Suppressor macrophage treated with lipopolysaccharide for 4 hours (primary cell): ENCODE results near the gene KRT78.
"Not testable (repeated sequence)": the region's sequence is repeated elsewhere in the genome, so short reads cannot be mapped to it uniquely, and the experiment has no call there.

ENCODE experiments used
- DNase-seq: peaks from one replicate; pipeline ENCODE4 v3.0.0-alpha.2; 2020

KRT78 gene

DNA sequence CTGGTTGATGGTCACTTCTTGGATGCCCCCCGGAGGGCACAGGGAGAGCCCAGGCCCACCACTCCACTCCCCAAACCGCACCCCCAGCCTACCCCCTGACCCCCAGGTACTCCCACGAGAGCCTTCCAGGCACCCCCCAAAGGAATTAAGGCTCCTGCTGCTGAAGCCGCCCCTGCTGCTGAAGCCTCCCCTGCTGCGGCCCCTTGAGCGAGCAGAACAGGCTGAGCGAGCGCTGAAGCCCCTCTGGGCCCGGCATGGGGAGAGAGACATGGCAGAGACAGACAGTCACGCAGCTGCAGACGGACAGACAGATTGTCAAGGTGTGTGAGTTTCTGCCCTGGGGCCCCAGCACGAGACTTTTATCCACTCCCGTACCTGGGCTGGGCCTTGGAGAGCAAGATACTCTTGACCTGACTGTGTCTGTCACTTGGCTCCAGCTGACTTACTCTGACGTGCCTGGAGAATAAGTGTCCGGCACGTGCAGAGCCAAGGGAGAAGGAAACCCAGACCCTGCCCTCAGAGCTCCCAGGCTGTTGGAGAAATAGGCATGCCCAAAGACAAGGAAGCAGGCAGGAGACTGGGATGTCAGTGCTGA, at the start of gene KRT78:
TSS of gene KRT78 (minus strand) at position 334 of the 595 bp plus-strand sequence. CDS start at position 270, 64 bp downstream.
- no peak for DNase-seq

DNA sequence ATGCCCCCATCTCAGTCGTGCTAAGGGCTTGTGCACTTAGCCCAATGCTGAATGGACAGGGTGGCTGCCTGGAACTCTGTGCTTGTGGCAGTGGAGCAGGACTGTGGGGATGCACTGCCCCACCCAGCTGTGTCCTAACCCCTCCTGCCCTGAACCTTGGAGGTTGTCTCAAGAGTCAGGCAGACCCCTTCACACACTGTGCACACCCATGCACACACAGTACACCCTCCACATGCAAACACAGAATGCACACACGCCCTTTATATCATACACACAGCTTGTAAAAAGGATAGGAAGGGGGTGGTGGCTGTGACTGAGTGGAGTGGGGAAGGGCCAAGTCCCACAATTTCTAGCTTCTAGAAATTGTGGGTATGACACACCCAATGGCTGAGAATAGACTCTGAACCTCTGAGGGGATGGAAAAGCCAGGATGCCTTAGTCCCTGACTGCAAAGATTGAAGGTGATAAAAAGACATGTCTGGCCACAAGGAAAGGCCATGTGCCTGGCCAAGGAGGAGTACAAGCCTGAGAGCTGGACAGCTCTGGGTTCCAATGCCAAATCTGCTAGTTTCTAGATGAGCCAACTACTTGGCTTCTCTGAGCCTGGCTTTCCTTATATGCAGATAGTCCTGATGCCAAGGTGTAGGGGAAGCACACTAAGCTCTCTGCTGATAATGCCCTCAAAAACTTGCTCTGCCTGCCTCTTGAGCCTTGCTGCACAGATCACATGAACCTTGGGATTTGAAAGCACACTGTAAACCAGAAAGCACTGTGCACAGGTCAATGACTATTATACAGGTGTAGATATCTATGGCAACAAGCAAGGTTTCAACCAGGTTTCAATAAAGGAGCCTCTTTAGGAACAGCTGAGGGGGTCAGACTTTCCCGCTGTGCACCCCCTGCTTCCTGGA, 47.7 kb upstream of the KRT78 start:
- DNase-seq, result no peak

- DNase-seq, result no peak
Observed at GRCh38 chr12:52895726-52896189, 47.0 kb upstream of the KRT78 start.

GRCh38 chr12:52892974-52893373, 44.2 kb upstream of the KRT78 start:
- DNase-seq, result no peak

DNA sequence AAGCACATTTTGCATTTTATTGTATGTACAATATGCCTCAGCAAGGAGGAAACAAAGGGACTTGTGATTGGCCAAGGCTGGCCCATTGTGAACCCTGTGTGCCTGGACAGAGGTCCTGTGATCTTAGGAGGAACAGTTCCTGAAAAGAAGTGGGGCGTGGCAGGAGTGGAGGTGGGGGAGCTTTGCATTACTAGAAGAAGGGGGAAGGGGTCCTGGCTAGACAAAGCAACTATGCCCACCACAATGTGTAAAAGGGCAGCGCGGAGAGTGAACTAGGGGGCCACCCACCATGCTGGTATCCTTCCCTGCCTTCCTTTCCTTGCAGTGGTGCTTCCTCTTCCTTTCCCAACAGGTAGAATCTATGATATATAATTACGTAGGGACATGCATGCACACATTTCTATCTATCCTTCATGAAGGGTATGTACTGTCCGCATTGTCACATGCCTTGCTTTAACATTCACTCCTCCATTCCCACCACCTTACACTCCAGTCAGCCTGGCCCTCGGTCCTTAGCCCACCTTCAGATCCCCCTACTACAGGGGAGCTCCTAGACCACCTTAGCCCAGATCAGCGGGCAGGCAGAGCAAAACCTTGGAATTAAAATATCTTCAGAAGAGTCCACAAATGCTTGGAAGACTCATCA, 43.5 kb upstream of the KRT78 start:
- no peak for DNase-seq

GRCh38 chr12:52891044-52891443, 42.2 kb upstream of the KRT78 start:
- no peak for DNase-seq

DNA sequence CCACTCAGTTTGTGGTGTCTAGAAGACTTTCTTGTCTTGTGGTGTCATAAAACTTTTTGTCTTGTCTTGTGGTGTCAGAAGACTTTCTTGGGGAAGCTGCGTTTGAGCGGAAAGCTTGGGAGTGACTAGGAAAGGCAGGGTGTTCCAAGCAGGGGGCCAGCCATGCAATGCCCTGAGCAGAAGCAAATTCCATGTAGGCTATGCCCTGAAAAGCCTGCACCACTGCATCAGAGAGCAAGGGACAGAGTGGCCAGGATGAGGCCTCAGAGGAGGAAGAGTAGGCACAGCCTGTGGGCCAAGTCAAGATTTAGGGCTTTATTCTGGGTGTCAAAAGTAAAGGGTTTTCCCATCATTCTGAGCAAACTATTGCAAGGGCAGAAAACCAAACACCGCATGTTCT, 41.6 kb upstream of the KRT78 start:
- no peak for DNase-seq

GRCh38 chr12:52884526-52885293, 35.9 kb upstream of the KRT78 start:
- peak; percentile 81 for DNase-seq

DNA sequence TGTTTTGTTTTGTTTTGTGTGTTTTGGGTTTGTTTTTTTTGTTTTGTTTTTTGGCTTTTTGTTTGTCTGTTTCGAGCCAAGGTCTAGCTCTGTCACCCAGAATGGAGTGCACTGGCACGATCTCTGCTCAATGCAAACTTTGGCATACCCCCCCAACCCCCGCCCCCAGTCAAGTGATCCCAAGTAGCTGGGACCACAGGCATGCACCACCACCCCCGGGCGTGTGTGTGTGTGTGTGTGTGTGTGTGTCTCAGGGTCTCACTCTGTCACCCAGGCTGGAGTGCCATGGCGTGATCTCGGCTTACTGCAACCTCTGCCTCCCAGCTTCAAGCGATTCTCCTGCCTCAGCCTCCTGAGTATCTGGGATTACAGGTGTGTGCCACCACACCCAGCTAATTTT, 31.7 kb upstream of the KRT78 start:
- not testable (repeated sequence) for DNase-seq

DNA sequence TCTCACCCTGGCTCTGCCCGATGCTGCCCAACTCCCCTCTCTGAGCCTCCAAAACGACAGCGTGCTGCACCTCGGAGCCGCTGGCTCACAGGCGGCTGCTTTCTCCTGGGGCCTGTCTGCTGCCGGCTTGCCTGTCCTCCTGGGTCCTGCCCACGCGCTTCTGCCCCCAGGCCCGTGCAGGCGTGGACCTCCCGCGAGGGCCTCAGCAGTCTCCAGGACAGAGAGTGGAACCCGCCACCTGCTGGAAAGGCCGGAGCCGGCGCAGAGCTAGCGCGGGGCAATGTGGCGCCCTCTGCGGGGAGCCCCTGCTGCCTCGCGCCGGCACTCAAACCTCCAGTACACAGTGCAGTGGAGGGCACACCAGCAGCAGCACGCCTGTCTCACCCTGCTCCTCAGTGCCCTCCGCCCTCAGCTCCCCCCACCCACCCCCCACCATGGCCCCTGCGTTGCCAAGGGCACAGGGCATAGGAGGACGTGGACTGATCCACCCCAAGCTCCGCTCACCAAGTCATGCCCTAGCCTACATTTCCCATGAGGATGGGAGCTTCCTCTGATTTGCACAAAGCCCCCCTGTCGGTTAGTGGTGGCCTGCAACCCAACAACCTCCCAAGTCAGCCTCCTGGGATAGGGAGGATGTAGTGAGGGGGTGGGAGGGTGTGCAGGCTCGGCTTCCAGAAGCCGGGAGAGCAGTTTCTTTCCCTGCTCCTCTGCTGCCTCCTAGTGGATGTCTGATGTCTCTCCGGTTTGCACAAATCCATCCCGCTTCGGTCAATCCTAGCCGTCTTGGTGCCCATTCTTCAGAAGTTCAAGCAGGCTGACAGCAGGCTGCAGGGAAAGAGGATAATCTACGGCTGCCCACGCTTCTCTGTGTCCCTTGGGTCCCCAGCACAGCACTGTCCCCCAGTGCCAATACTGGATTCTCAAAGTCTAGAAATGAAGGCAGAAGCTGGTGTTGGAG, 30.9 kb upstream of the KRT78 start:
- peak; percentile 84 for DNase-seq

GRCh38 chr12:52878507-52879393, 30.0 kb upstream of the KRT78 start:
- no peak for DNase-seq

DNA sequence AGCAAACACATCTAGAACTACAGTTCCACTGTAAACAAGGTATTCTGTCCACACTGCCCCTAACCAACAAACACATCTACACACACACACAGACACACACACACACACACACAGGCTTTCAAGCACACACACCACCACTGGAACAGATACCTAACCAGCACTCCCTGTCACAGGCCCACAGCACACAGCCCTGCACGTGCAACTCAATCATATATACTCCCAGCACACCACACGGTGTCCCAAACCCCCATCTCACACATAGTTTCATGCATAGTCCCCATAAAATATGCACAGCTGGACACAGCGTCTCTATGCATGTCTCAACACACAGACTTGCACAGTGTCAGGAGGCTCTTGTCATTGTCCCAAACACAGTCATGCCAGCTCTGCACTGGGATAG, 28.4 kb upstream of the KRT78 start:
- DNase-seq, result no peak

DNA sequence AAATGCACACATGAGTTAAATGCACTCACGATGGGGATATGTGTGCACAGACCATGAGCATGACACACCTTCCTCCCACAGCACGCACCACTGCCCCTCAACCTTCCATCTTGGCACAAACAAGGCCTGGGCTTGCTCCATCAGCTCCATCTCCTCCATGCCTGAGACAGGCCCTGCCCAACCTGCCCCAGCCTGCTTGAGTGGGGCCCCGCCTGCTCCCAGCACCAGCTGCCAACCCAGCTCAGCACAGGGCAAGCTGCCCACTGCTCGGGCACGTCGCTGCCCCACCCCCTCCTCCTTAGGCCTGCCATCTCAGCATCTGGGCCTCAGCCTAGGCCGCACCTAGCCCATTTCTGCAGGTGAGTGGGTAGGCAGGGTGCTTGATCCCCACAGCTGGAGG, 27.6 kb upstream of the KRT78 start:
- no peak for DNase-seq

DNA sequence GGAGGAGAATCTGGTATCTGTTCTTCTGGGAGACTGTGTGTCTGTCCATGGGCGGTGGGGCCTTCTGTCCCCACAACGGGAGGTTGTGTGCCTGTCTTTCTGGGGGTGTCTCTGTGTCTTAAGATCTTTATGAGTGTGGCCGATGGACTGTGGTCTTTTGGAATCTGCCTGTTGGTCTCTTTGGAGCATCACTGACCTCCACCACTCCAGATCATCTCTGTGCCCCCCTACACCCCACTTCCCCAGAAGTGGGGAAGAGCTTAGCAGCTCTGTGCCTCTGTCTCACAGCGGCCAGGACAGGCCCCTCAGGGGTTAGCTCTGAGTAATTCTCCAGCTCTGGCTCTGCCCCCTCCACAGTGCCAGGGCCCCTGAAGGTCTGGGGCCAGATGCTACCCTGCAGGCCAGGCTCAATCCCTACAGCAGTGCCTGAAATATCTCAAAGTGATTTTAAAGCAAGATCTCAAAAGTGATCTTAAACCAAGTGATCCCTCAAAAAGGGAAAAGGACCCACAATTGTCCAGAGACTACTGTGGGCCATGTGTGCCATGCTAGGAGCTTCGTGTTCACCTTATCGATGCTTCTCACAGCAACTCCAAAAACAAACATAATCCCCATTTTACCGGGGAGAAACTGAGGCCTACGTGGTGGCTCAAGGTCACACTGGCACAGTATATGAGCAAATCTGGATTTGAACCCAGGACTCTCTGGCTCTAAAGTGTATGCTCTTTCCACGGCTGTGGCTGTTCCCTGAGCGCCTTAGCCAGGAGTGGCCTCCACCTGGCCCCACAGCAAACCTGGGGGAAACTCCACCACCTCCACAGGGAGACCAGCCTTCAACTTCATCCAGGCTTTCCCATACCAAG, 26.0 kb upstream of the KRT78 start:
- no peak for DNase-seq

DNA sequence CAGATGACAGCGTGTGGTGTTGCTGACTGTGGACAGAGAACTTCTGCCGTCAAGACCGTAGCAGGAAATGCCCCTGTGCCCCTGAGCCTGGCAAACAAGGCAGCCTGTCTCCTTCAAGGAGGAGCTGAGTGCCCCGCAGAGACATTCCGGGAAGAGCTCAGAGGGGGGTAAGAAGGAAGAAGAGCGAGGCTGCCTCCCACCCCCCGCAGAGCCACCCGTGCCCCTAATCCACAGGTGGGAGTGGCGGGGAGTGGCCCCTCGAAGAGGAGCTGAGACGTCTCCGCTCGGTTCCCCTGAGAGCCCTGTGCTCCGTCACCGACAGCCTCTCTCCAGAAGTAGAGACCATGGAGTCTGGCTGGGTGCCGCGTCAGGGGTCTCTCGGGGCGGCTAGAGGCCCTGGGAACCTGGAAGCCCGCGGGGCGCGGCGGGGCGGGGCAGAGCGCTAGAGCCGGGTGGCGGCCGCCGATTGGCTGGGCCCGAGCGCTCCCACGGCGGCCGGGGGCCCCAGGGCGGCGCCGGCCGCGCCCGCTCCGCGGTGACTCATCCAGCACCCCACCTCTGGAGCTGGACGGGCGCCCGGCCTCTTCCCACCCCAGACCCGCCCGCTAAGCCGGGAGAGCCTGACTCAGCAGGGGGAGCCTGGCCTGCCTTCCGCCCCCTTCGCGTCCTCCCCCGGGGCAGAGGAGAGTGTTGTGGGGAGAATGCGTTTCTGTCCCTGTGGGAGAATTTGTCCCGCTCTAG, 25.2 kb upstream of the KRT78 start:
- DNase-seq, result peak; percentile 84

GRCh38 chr12:52873513-52873831, 24.7 kb upstream of the KRT78 start:
- no peak for DNase-seq

- no peak for DNase-seq
Observed at GRCh38 chr12:52872644-52873389, 24.0 kb upstream of the KRT78 start.

GRCh38 chr12:52871291-52872039, 22.7 kb upstream of the KRT78 start:
- peak; percentile 51 for DNase-seq
